SKM-1 (cell line): ENCODE results near the gene MYO9A.
"Not testable (repeated sequence)": the region's sequence is repeated elsewhere in the genome, so short reads cannot be mapped to it uniquely, and the experiment has no call there.

ENCODE experiments used
- DNase-seq: peaks from one replicate; lab custom pipeline; 2025; ENCODE audit not compliant: unreplicated experiment; lab: John Stamatoyannopoulos, UW

MYO9A gene

GRCh38 chr15:72053297-72053696 lies 64.7 kb downstream of the MYO9A start:
- DNase-seq = not testable (repeated sequence)

- no peak for DNase-seq
These were observed 67.2 kb downstream of the MYO9A start for GRCh38 chr15:72050700-72051099.

- DNase-seq = no peak
These were observed 70.9 kb downstream of the MYO9A start for GRCh38 chr15:72047020-72047419.

GRCh38 chr15:72044956-72045355 lies 73.0 kb downstream of the MYO9A start:
- DNase-seq = no peak

GRCh38 chr15:72042865-72043264 lies 75.1 kb downstream of the MYO9A start:
- no peak for DNase-seq

GRCh38 chr15:72042054-72042453 lies 75.9 kb downstream of the MYO9A start:
- no peak for DNase-seq

- no peak for DNase-seq
These were observed 80.6 kb downstream of the MYO9A start for GRCh38 chr15:72037321-72037720.

GRCh38 chr15:72034859-72035650 lies 82.9 kb downstream of the MYO9A start:
- DNase-seq = no peak

GRCh38 chr15:72034351-72034750 lies 83.6 kb downstream of the MYO9A start:
- no peak for DNase-seq

- no peak for DNase-seq
These were observed 84.2 kb downstream of the MYO9A start for GRCh38 chr15:72033711-72034110.

GRCh38 chr15:72033285-72033684 lies 84.7 kb downstream of the MYO9A start:
- DNase-seq = no peak

- no peak for DNase-seq
These were observed 96.3 kb downstream of the MYO9A start for GRCh38 chr15:72021604-72022003.

- DNase-seq = no peak
These were observed 97.2 kb downstream of the MYO9A start for GRCh38 chr15:72020799-72021198.

- not testable (repeated sequence) for DNase-seq
These were observed 103.4 kb downstream of the MYO9A start for GRCh38 chr15:72014555-72014954.

- DNase-seq = no peak
These were observed 104.2 kb downstream of the MYO9A start for GRCh38 chr15:72013703-72014102.

- no peak for DNase-seq
These were observed 106.5 kb downstream of the MYO9A start for GRCh38 chr15:72011302-72011942.

- DNase-seq = no peak
These were observed 108.7 kb downstream of the MYO9A start for GRCh38 chr15:72009222-72009621.

- no peak for DNase-seq
These were observed 111.6 kb downstream of the MYO9A start for GRCh38 chr15:72006382-72006781.

GRCh38 chr15:72005483-72005882 lies 112.5 kb downstream of the MYO9A start:
- no peak for DNase-seq

- no peak for DNase-seq
These were observed 118.1 kb downstream of the MYO9A start for GRCh38 chr15:71999807-72000206.

- DNase-seq = not testable (repeated sequence)
These were observed 119.2 kb downstream of the MYO9A start for GRCh38 chr15:71998717-71999116.

GRCh38 chr15:71997691-71998090 lies 120.3 kb downstream of the MYO9A start:
- DNase-seq = no peak

GRCh38 chr15:71975816-71976150 lies 142.2 kb downstream of the MYO9A start:
- no peak for DNase-seq
